Neural cell (in vitro differentiated cells): ENCODE measurements around the gene PGM5. TPM values are rescaled to one million over a fixed set of nuclear protein-coding genes. Genes with fewer than 3 reads are reported as not detected.

Experiments
- H2AFZ ChIP-seq: fragments of 200-600, 300-800 bp; sonication (generic), shearing (Covaris generic); 2 replicates; pipeline ENCODE4 v1.6.0; 2014; ENCODE audit warnings: low read depth, mild to moderate bottlenecking, antibody characterized with exemption, low read length, moderate library complexity
- H3F3A ChIP-seq: fragments of 200-600 bp; shearing (Covaris generic); 2 replicates; pipeline ENCODE4 v1.6.1; 2016; ENCODE audit warnings: mild to moderate bottlenecking, moderate library complexity, mixed read lengths, antibody characterized with exemption, low read length; ENCODE audit not compliant: insufficient read depth, poor library complexity, severe bottlenecking
- H3K27ac ChIP-seq: fragments of 200-600, 300-800 bp; sonication (generic), shearing (Covaris generic); 2 replicates; pipeline ENCODE4 v1.5.1; 2014; ENCODE audit warnings: mild to moderate bottlenecking, low read length, moderate library complexity
- H3K27me3 ChIP-seq: fragments of 300-800, 200-600 bp; sonication (generic), shearing (Covaris generic); 2 replicates; pipeline ENCODE4 v1.6.0; 2014; ENCODE audit warnings: mild to moderate bottlenecking, low read depth, low read length, moderate library complexity; ENCODE audit not compliant: insufficient read depth
- H3K36me3 ChIP-seq: fragments of 300-800, 200-600 bp; sonication (generic), shearing (Covaris generic); 2 replicates; pipeline ENCODE4 v1.5.1; 2014; ENCODE audit warnings: mild to moderate bottlenecking, antibody characterized with exemption, low read length, moderate library complexity; ENCODE audit not compliant: insufficient read depth
- H3K4me2 ChIP-seq: fragments of 300-800, 200-600 bp; sonication (generic), shearing (Covaris generic); 2 replicates; pipeline ENCODE4 v1.6.0; 2014; ENCODE audit warnings: mild to moderate bottlenecking, low read length
- H3K4me3 ChIP-seq: fragments of 300-800, 200-600 bp; sonication (generic), shearing (Covaris generic); 2 replicates; pipeline ENCODE4 v1.5.1; 2014; ENCODE audit warnings: mild to moderate bottlenecking, low read length, moderate library complexity
- H3K79me2 ChIP-seq: fragments of 200-600 bp; shearing (Covaris generic); replicated peaks from 2 replicates; pipeline ENCODE4 v1.6.0; 2014; ENCODE audit warnings: mild to moderate bottlenecking, low read length, moderate library complexity; ENCODE audit not compliant: insufficient read depth
- H3K9ac ChIP-seq: fragments of 300-800, 200-600 bp; sonication (generic), shearing (Covaris generic); 2 replicates; pipeline ENCODE4 v1.6.1; 2016; ENCODE audit warnings: mild to moderate bottlenecking, low read length, mixed read lengths
- H3K9me2 ChIP-seq: fragments of 200-600 bp; shearing (Covaris generic); 2 replicates; pipeline ENCODE4 v1.6.1; 2016; ENCODE audit warnings: mild to moderate bottlenecking, low read length, mixed read lengths; ENCODE audit not compliant: insufficient read depth
- H3K9me3 ChIP-seq: fragments of 200-600, 300-800 bp; sonication (generic), shearing (Covaris generic); 2 replicates; pipeline ENCODE4 v1.6.1; 2016; ENCODE audit warnings: mild to moderate bottlenecking, mixed run types, low read length, moderate library complexity, mixed read lengths
- H4K20me1 ChIP-seq: fragments of 200-600 bp; shearing (Covaris generic); 2 replicates; pipeline ENCODE4 v1.6.1; 2016; ENCODE audit warnings: mild to moderate bottlenecking, mixed run types; ENCODE audit not compliant: insufficient read depth
- EP300 ChIP-seq: fragments of 450-650 bp; conservative IDR thresholded peaks from 2 replicates; pipeline ENCODE4 v1.6.1; 2014; ENCODE audit warnings: antibody characterized with exemption, mild to moderate bottlenecking, moderate library complexity; ENCODE audit not compliant: poor library complexity, severe bottlenecking
- EZH2 ChIP-seq: fragments of 200-600, 300-800 bp; shearing (Covaris generic), sonication (generic); IDR thresholded peaks from 2 replicates; pipeline ENCODE4 v1.6.1; 2014; ENCODE audit warnings: antibody characterized with exemption, low read length, borderline replicate concordance, mild to moderate bottlenecking; ENCODE audit not compliant: insufficient read depth, poor library complexity, severe bottlenecking
- MXI1 ChIP-seq: fragments of 450-650 bp; conservative IDR thresholded peaks from 2 replicates; pipeline ENCODE4 v1.6.1; 2014; ENCODE audit warnings: antibody characterized with exemption, mild to moderate bottlenecking; ENCODE audit not compliant: poor library complexity, severe bottlenecking
- POLR2AphosphoS5 ChIP-seq: IDR thresholded peaks from 2 replicates; pipeline ENCODE4 v1.6.1; 2012
- RAD21 ChIP-seq: fragments of 450-650 bp; conservative IDR thresholded peaks from 2 replicates; pipeline ENCODE4 v1.6.1; 2014; ENCODE audit warnings: antibody characterized with exemption, mild to moderate bottlenecking, moderate library complexity
- REST ChIP-seq: IDR thresholded peaks from 2 replicates; pipeline ENCODE4 v1.6.1; 2012; ENCODE audit warnings: borderline replicate concordance
- SMC3 ChIP-seq: fragments of 450-650 bp; conservative IDR thresholded peaks from 2 replicates; pipeline ENCODE4 v1.6.1; 2014; ENCODE audit warnings: antibody characterized with exemption, mild to moderate bottlenecking, moderate library complexity; ENCODE audit not compliant: poor library complexity
- TAF1 ChIP-seq: IDR thresholded peaks from 2 replicates; pipeline ENCODE4 v1.6.1; 2012; ENCODE audit warnings: low read depth
- polyA plus RNA-seq: library from polyadenylated mRNA; depleted of rRNA; stranded (reverse); fragments of >200 nt; gene quantifications from 2 replicates; pipeline ENCODE4 v1.2.3, GENCODE V29; 2014
- TF ChIP-seq, protein P1 (sequence below): fragments of 450-650 bp; IDR thresholded peaks from 2 replicates; pipeline ENCODE4 v1.5.1; 2014; ENCODE audit warnings: antibody characterized with exemption, mild to moderate bottlenecking, moderate library complexity; ENCODE audit not compliant: poor library complexity, severe bottlenecking

PGM5 gene
- polyA plus RNA-seq, 1 donor from 2014 or later = not detected

GRCh38 chr9:68482548-68482947 is 126.1 kb downstream of the PGM5 start:
- H3K9ac ChIP-seq = no peak overlapping the region
- H3K27ac ChIP-seq = no peak overlapping the region
- no peaks in the 10 kb centered on the region for H3K9me2 ChIP-seq
- H3K27me3 ChIP-seq = no peaks in the 10 kb centered on the region
- no peak overlapping the region for H3K4me3 ChIP-seq
- H3F3A ChIP-seq = no peaks in the 10 kb centered on the region
- H2AFZ ChIP-seq = no peak overlapping the region
- no peaks in the 10 kb centered on the region for H3K79me2 ChIP-seq
- no peaks in the 10 kb centered on the region for H4K20me1 ChIP-seq
- H3K4me2 ChIP-seq = no peak overlapping the region
- H3K9me3 ChIP-seq = no peaks in the 10 kb centered on the region
- H3K36me3 ChIP-seq = no peaks in the 10 kb centered on the region
- TF ChIP-seq EP300 = no peak
- TF ChIP-seq, protein P1, sequence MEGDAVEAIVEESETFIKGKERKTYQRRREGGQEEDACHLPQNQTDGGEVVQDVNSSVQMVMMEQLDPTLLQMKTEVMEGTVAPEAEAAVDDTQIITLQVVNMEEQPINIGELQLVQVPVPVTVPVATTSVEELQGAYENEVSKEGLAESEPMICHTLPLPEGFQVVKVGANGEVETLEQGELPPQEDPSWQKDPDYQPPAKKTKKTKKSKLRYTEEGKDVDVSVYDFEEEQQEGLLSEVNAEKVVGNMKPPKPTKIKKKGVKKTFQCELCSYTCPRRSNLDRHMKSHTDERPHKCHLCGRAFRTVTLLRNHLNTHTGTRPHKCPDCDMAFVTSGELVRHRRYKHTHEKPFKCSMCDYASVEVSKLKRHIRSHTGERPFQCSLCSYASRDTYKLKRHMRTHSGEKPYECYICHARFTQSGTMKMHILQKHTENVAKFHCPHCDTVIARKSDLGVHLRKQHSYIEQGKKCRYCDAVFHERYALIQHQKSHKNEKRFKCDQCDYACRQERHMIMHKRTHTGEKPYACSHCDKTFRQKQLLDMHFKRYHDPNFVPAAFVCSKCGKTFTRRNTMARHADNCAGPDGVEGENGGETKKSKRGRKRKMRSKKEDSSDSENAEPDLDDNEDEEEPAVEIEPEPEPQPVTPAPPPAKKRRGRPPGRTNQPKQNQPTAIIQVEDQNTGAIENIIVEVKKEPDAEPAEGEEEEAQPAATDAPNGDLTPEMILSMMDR = no peak

DNA sequence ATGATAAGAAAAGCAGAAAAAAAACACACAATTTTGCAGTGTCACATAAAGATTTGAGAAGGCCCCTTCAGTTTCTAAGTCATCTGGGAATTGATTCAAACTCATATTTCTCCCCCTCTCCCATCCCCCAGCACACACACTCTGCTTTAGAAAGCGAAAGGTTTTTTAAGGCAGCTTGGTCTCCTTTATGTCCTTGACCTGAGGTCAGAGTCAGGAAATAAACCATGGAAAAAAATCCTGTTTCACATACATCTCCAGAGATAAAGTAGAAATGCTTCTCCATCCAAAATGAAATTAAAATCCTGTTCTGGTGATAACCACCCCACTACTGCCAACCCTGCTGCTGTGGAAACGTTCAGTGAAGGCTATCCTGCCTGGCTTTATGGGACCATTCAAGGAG is 131.7 kb downstream of the PGM5 start:
- Histone ChIP-seq H3K4me3 (no peak overlapping the region), H2AFZ (no peak overlapping the region), H3K79me2 (no peaks in the 10 kb centered on the region), H3K9me2 (no peaks in the 10 kb centered on the region), H3K9ac (no peak overlapping the region), H4K20me1 (no peaks in the 10 kb centered on the region), H3K27ac (no peak overlapping the region), H3F3A (no peaks in the 10 kb centered on the region), H3K27me3 (no peaks in the 10 kb centered on the region), H3K4me2 (no peak overlapping the region), H3K36me3 (no peaks in the 10 kb centered on the region), H3K9me3 (no peaks in the 10 kb centered on the region)
- TF ChIP-seq TAF1 = no peak
- no peak for TF ChIP-seq EZH2
- TF ChIP-seq EP300 = no peak
- TF ChIP-seq, protein P1 = no peak
- no peak for TF ChIP-seq RAD21
- no peak for TF ChIP-seq MXI1
- TF ChIP-seq SMC3 = no peak
- TF ChIP-seq REST = no peak
- TF ChIP-seq POLR2AphosphoS5 = no peak
